Natural killer cell (primary cell): ENCODE results near the gene IRF6. TPM values are rescaled to one million over a fixed set of nuclear protein-coding genes. Genes with fewer than 3 reads are reported as not detected.

Source experiments
- ATAC-seq, 3 donors: fragments of 150-1000 bp in 2 of 3; fragments of 200-7000 bp in 1 of 3; cut with Tn5 transposase; 1 replicate in 1 of 3; 2 replicates in 2 of 3; pipeline ENCODE4 v1.10.0; 2021; ENCODE audit warnings: mild to moderate bottlenecking in 2 of 3, moderate library complexity in 2 of 3
- DNase-seq, 2 donors: peaks; one replicate each; pipeline versions ENCODE4 v3.0.0 to v3.0.0-alpha.2; 2013 to 2021; ENCODE audit warnings: mixed read lengths in 1 of 2
- H3K27ac ChIP-seq: one replicate; pipeline ENCODE4 v1.5.1; 2013; ENCODE audit warnings: mild to moderate bottlenecking, low read length
- H3K27me3 ChIP-seq: one replicate; pipeline ENCODE4 v1.6.1; 2013; ENCODE audit warnings: low read length; ENCODE audit not compliant: control insufficient read depth, insufficient read depth
- H3K36me3 ChIP-seq: one replicate; pipeline ENCODE4 v1.6.1; 2013; ENCODE audit warnings: low read length; ENCODE audit not compliant: control insufficient read depth, insufficient read depth
- H3K4me1 ChIP-seq: one replicate; pipeline ENCODE4 v1.6.1; 2013; ENCODE audit warnings: low read length; ENCODE audit not compliant: control insufficient read depth, insufficient read depth
- H3K4me3 ChIP-seq: one replicate; pipeline ENCODE4 v1.5.1; 2013; ENCODE audit warnings: low read length
- H3K9me3 ChIP-seq: one replicate; pipeline ENCODE4 v1.6.1; 2013; ENCODE audit warnings: low read length; ENCODE audit not compliant: control insufficient read depth, insufficient read depth
- H3K27ac Mint-ChIP-seq, 2 donors: one replicate each; pipeline ENCODE4 v1.8.0; 2022; ENCODE audit warnings: mild to moderate bottlenecking in 2 of 2, mixed read lengths in 2 of 2, moderate library complexity in 1 of 2
- H3K27me3 Mint-ChIP-seq, 2 donors: one replicate each; pipeline ENCODE4 v1.8.0; 2022; ENCODE audit warnings: low read depth in 2 of 2, mixed read lengths in 2 of 2
- H3K36me3 Mint-ChIP-seq: one replicate; pipeline ENCODE4 v1.8.0; 2022; ENCODE audit warnings: mixed read lengths
- H3K4me1 Mint-ChIP-seq, 2 donors: one replicate each; pipeline ENCODE4 v1.8.0; 2022; ENCODE audit warnings: mixed read lengths in 2 of 2
- H3K4me3 Mint-ChIP-seq: one replicate; pipeline ENCODE4 v1.8.0; 2022; ENCODE audit warnings: mild to moderate bottlenecking, moderate library complexity, mixed read lengths
- H3K9me3 Mint-ChIP-seq, 2 donors: one replicate each; pipeline ENCODE4 v1.8.0; 2022; ENCODE audit warnings: mixed read lengths in 2 of 2
- WGBS: methylation state at CpG from one replicate; pipeline ENCODE4 v1.1.7; 2013; ENCODE audit warnings: missing lambda C conversion rate; ENCODE audit not compliant: insufficient coverage; 5-methylcytosine and 5-hydroxymethylcytosine counted together
- intact Hi-C: fragments of 100-400 bp; cut with micrococcal nuclease; formaldehyde crosslinking; loops from one replicate; pipeline ENCODE4 v1.14.2; 2022
- total RNA-seq, 4 donors: library from RNA; stranded (reverse); fragments of 120-200 nt in 1 of 4; gene quantifications; one replicate each; pipeline versions ENCODE4 v1.2.3 to v1.2.4, GENCODE V29; 2013 to 2022
- TF ChIP-seq, protein P1 (sequence below): fragments of 200-600 bp; IDR thresholded peaks from one replicate; pipeline ENCODE4 v1.8.0; 2022; ENCODE audit warnings: antibody characterized with exemption

IRF6 gene
- total RNA-seq, 3 donors from 2014 or later (not counting 1 experiment from before 2014, with no cell fraction given), result 2.5 to 11.2 (median 3.8) TPM

DNA sequence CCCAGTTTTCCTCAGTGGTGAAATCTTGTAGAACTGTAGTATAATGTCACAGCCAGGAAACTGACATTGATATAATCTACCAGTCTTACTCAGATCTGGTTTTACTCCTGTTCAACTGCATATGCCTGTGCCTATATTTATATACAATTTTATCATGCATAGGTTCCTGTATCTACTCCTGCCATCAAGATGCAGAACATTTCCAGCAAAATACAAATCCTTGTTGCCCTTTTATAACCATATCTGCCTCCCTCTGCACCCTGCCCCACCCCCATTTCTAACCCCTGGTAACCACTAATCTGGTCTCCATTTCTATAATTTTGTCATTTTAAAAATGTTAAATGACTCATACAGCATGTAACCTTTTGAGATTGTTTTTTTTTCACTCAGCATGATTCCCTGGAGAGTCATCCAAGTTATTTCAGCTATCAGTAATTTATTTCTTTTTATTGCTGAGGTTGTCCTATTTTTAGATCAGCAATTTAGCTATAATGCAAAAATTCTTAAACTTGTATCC is 29.9 kb upstream of the IRF6 start:
- H3K36me3 ChIP-seq, result peaks cover 97% of the 10 kb centered on the region
- no peak overlapping the region for H3K27ac ChIP-seq
- ATAC-seq (no peak), DNase-seq (no peak)
- intact Hi-C loops, result no loop called here
- no peak overlapping the region for H3K4me3 ChIP-seq
- no peaks in the 10 kb centered on the region for H3K4me1 ChIP-seq
- Mint-ChIP-seq H3K9me3 (no peaks in the 10 kb centered on the region), H3K27ac (no peak overlapping the region), H3K4me3 (no peak overlapping the region), H3K4me1 (peaks cover 0 to 2% of the 10 kb centered on the region in 2 donors), H3K27me3 (no peaks in the 10 kb centered on the region), H3K36me3 (peaks cover 34% of the 10 kb centered on the region)
- no peaks in the 10 kb centered on the region for H3K27me3 ChIP-seq
- no peaks in the 10 kb centered on the region for H3K9me3 ChIP-seq
- TF ChIP-seq, protein P1, sequence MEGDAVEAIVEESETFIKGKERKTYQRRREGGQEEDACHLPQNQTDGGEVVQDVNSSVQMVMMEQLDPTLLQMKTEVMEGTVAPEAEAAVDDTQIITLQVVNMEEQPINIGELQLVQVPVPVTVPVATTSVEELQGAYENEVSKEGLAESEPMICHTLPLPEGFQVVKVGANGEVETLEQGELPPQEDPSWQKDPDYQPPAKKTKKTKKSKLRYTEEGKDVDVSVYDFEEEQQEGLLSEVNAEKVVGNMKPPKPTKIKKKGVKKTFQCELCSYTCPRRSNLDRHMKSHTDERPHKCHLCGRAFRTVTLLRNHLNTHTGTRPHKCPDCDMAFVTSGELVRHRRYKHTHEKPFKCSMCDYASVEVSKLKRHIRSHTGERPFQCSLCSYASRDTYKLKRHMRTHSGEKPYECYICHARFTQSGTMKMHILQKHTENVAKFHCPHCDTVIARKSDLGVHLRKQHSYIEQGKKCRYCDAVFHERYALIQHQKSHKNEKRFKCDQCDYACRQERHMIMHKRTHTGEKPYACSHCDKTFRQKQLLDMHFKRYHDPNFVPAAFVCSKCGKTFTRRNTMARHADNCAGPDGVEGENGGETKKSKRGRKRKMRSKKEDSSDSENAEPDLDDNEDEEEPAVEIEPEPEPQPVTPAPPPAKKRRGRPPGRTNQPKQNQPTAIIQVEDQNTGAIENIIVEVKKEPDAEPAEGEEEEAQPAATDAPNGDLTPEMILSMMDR, result no peak

DNA sequence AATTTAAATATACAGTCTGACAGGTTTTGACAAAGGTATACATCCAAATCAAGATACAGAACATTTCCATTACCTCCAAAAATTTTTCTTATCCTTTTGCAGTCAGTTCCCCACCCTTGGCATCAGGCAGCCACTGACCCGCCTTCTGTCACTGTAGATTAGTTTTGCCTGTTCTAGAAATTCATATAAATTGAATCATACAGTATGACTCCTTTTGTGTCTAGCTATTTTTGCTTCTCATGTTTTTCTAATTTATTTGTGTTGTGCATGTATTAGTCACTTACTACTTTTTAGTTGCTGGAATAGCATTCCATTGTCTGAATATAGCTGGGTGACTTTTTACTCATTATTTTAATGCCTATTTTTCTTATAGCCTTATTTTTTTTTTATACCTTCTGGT is 25.7 kb upstream of the IRF6 start:
- Histone ChIP-seq H3K36me3 (peaks cover 56% of the 10 kb centered on the region), H3K4me3 (no peak overlapping the region), H3K4me1 (peaks cover 19% of the 10 kb centered on the region), H3K27me3 (no peaks in the 10 kb centered on the region), H3K27ac (no peak overlapping the region), H3K9me3 (no peaks in the 10 kb centered on the region)
- Mint-ChIP-seq H3K36me3 (peaks cover 15% of the 10 kb centered on the region), H3K27ac (no peak overlapping the region), H3K4me1 (peaks cover 13 to 27% of the 10 kb centered on the region in 2 donors), H3K4me3 (no peak overlapping the region), H3K27me3 (no peaks in the 10 kb centered on the region), H3K9me3 (no peaks in the 10 kb centered on the region)
- TF ChIP-seq, protein P1, result no peak
- ATAC-seq (no peak), DNase-seq (no peak)
- no CpG with 5 or more reads among the region's 1 CpG for WGBS
- intact Hi-C loops, result no loop called here

DNA sequence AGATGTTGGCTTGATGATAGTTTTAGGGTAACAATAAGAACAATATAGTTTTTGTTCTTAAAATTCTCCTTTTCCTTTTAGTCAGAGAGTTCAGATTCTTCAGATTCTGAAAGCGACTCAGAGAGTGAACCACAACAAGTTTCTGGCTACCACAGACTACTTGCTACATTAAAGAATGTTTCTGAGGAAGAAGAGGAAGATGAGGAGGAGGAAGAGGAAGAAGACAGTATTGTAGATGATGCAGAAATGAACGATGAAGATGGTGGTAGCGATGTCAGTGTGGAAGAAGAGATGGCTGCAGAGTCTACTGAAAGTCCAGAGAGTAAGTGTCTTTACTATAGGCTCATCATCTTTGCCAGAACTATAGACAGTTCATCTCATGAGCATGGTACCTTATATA is 24.8 kb upstream of the IRF6 start:
- Histone ChIP-seq H3K4me3 (no peak overlapping the region), H3K27me3 (no peaks in the 10 kb centered on the region), H3K9me3 (no peaks in the 10 kb centered on the region), H3K36me3 (peaks cover 47% of the 10 kb centered on the region), H3K4me1 (peaks cover 19% of the 10 kb centered on the region), H3K27ac (no peak overlapping the region)
- Mint-ChIP-seq H3K36me3 (peaks cover 15% of the 10 kb centered on the region), H3K9me3 (no peaks in the 10 kb centered on the region), H3K4me1 (peaks cover 14 to 27% of the 10 kb centered on the region in 2 donors), H3K27ac (no peak overlapping the region), H3K4me3 (no peak overlapping the region), H3K27me3 (no peaks in the 10 kb centered on the region)
- TF ChIP-seq, protein P1, result no peak
- DNase-seq, result no peak
- whole genome bisulfite sequencing, result 87% methylated on average over 3 of the region's 3 CpGs
- intact Hi-C loops, result no loop called here
- no peak for ATAC-seq

GRCh38 chr1:209829716-209830115 is 23.8 kb upstream of the IRF6 start:
- DNase-seq (no peak), ATAC-seq (no peak)
- Mint-ChIP-seq H3K27ac (no peak overlapping the region), H3K36me3 (peaks cover 10% of the 10 kb centered on the region), H3K4me3 (peak overlapping the region; percentile 61), H3K27me3 (no peaks in the 10 kb centered on the region), H3K9me3 (no peaks in the 10 kb centered on the region), H3K4me1 (peaks cover 14 to 27% of the 10 kb centered on the region in 2 donors)
- intact Hi-C loops, result no loop called here
- 94% methylated on average over 1 of the region's 2 CpGs for WGBS
- Histone ChIP-seq H3K27me3 (no peaks in the 10 kb centered on the region), H3K27ac (no peak overlapping the region), H3K4me1 (peaks cover 19% of the 10 kb centered on the region), H3K4me3 (no peak overlapping the region), H3K36me3 (peaks cover 37% of the 10 kb centered on the region), H3K9me3 (no peaks in the 10 kb centered on the region)
- TF ChIP-seq, protein P1, result no peak
